Colonic mucosa (tissue), 4 donors: ENCODE measurements around the gene OSBPL10. TPM values are rescaled to one million over a fixed set of nuclear protein-coding genes. Genes with fewer than 3 reads are reported as not detected.
A peak's percentile ranks its signal among the peaks of the same experiment; 100 is the strongest.
"Not testable (repeated sequence)": the region's sequence is repeated elsewhere in the genome, so short reads cannot be mapped to it uniquely, and the experiment has no call there.

ENCODE experiments used
- DNase-seq: peaks from one replicate; pipeline ENCODE4 v3.0.0-alpha.2; 2020
- H3K27ac ChIP-seq: fragments of 200-600 bp; one replicate; pipeline ENCODE4 v1.8.0; 2021
- H3K27me3 ChIP-seq: fragments of 200-600 bp; one replicate; pipeline ENCODE4 v1.8.0; 2021
- H3K36me3 ChIP-seq: fragments of 200-600 bp; one replicate; pipeline ENCODE4 v1.8.0; 2021
- H3K4me1 ChIP-seq: fragments of 200-600 bp; one replicate; pipeline ENCODE4 v1.8.0; 2021; ENCODE audit warnings: mild to moderate bottlenecking
- H3K4me3 ChIP-seq: fragments of 200-600 bp; one replicate; pipeline ENCODE4 v1.8.0; 2021
- H3K9ac ChIP-seq, 2 donors: one replicate each; pipeline ENCODE4 v1.7.0; 2013; ENCODE audit warnings: control low read depth in 2 of 2, low read depth in 2 of 2, low read length in 2 of 2
- H3K9me3 ChIP-seq: fragments of 200-600 bp; one replicate; pipeline ENCODE4 v1.8.0; 2021
- CTCF ChIP-seq: fragments of 200-600 bp; IDR thresholded peaks from one replicate; pipeline ENCODE4 v1.8.0; 2022; ENCODE audit warnings: antibody characterized with exemption, mild to moderate bottlenecking
- intact Hi-C: fragments of 100-400 bp; cut with DNase I; formaldehyde crosslinking; loops from one replicate; pipeline ENCODE4 v1.14.1; 2022
- total RNA-seq, 2 donors: library from RNA; stranded (reverse); fragmentation: NEBNext Ultra II Directional in 1 of 2; extraction: Animal tissue kit (Norgen Biotek cat#: 25700) in 1 of 2; gene quantifications; one replicate each; pipeline ENCODE4 v1.2.1, GENCODE V29; 2021
- donor health status: healthy.
- donor health status: DM: no; HTN: no; CAD: no.
- donor health status: DM: no; HTN: no; CAD: no.

OSBPL10 gene
- total RNA-seq, 2 donors from 2014 or later, result 20.0 to 34.4 TPM

GRCh38 chr3:32018757-32019564, 37.9 kb upstream of the OSBPL10 start:
- intact Hi-C loops, result loop anchor here (1.0 kb wide), 1 partner anchor 127 kb away; no protein-coding TSS in a partner anchor
- peak; percentile 74 for TF ChIP-seq CTCF
- H3K9ac ChIP-seq, result no peak overlapping the region
- H3K27me3 ChIP-seq, result no peaks in the 10 kb centered on the region
- H3K4me1 ChIP-seq, result peaks cover 6% of the 10 kb centered on the region
- H3K36me3 ChIP-seq, result no peaks in the 10 kb centered on the region
- H3K27ac ChIP-seq, result no peak overlapping the region
- no peaks in the 10 kb centered on the region for H3K9me3 ChIP-seq
- DNase-seq, result no peak
- no peak overlapping the region for H3K4me3 ChIP-seq

GRCh38 chr3:32017286-32017685, 36.2 kb upstream of the OSBPL10 start:
- no peak overlapping the region for H3K27ac ChIP-seq
- no peaks in the 10 kb centered on the region for H3K27me3 ChIP-seq
- H3K9me3 ChIP-seq, result no peaks in the 10 kb centered on the region
- H3K4me3 ChIP-seq, result no peak overlapping the region
- no peak overlapping the region for H3K9ac ChIP-seq
- no peaks in the 10 kb centered on the region for H3K4me1 ChIP-seq
- no peak for DNase-seq
- no peaks in the 10 kb centered on the region for H3K36me3 ChIP-seq
- intact Hi-C loops, result no loop called here
- TF ChIP-seq CTCF, result no peak

GRCh38 chr3:32015638-32016037, 34.6 kb upstream of the OSBPL10 start:
- H3K27me3 ChIP-seq, DNase-seq, H3K27ac ChIP-seq, H3K36me3 ChIP-seq, H3K9ac ChIP-seq, H3K4me3 ChIP-seq, H3K4me1 ChIP-seq, intact Hi-C loops, H3K9me3 ChIP-seq: not testable (repeated sequence)

GRCh38 chr3:32010699-32011098, 29.6 kb upstream of the OSBPL10 start:
- H3K4me3 ChIP-seq, H3K9me3 ChIP-seq, H3K36me3 ChIP-seq, DNase-seq, H3K9ac ChIP-seq, H3K27me3 ChIP-seq, H3K27ac ChIP-seq, H3K4me1 ChIP-seq, intact Hi-C loops: not testable (repeated sequence)

GRCh38 chr3:32009957-32010356, 28.9 kb upstream of the OSBPL10 start:
- Histone ChIP-seq H3K9ac (no peak overlapping the region), H3K27ac (no peak overlapping the region), H3K9me3 (no peaks in the 10 kb centered on the region), H3K4me1 (no peaks in the 10 kb centered on the region), H3K27me3 (no peaks in the 10 kb centered on the region), H3K4me3 (no peak overlapping the region), H3K36me3 (no peaks in the 10 kb centered on the region)
- no peak for DNase-seq
- intact Hi-C loops, result no loop called here
- TF ChIP-seq CTCF, result no peak

GRCh38 chr3:32009101-32009500, 28.0 kb upstream of the OSBPL10 start:
- intact Hi-C loops, result no loop called here

More at GRCh38 chr3:32009101-32009500, 28.0 kb upstream of the OSBPL10 start:
- Histone ChIP-seq H3K27me3 (no peaks in the 10 kb centered on the region), H3K4me1 (no peaks in the 10 kb centered on the region), H3K9ac (no peak overlapping the region), H3K36me3 (no peaks in the 10 kb centered on the region), H3K27ac (no peak overlapping the region), H3K9me3 (no peaks in the 10 kb centered on the region), H3K4me3 (no peak overlapping the region)
- no peak for DNase-seq
- no peak for TF ChIP-seq CTCF
